Measurements from ENCODE around the gene CBX5. TPM values are rescaled to one million over a fixed set of nuclear protein-coding genes. Genes with fewer than 3 reads are reported as not detected.

Gene CBX5
- total RNA-seq, 1 experiment from 2014 or later = 85.5 TPM

DNA sequence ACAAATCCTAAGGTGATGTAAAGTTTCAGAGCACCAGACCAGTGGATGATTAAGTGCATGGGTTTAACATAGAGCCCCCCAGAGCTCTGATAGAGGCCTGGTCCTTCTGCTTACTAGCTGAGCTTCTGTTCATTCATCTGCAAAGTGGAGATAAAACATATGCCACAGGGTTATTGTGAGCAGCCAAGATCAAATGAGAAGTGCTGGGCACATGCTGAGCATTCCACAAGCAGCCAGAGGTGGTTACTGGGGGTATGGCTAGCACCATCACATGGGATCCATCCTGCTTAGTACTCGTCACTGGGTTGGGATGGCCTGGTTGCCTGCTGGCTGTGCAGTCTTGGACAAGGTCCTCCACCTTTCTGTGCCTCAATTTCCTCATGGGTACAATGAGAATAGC is 73.1 kb downstream of the CBX5 start:
- H3K9me3 Mint-ChIP-seq (ENCODE audit: unreplicated experiment) = no peaks in the 10 kb centered on the region
- no peak overlapping the region for H3K4me3 Mint-ChIP-seq (ENCODE audit: unreplicated experiment)
- H3K4me1 Mint-ChIP-seq (ENCODE audit: low read depth, unreplicated experiment) = peaks cover 7% of the 10 kb centered on the region
- Histone ChIP-seq H3K27me3 (replicated peaks; ENCODE audit: control insufficient read depth, insufficient read depth, low read length) (no peaks in the 10 kb centered on the region), H3K4me3 (ENCODE audit: low read depth, low read length) (no peak overlapping the region), H3K36me3 (ENCODE audit: control insufficient read depth, insufficient read depth, low read length) (no peaks in the 10 kb centered on the region), H3K4me1 (peaks cover 7% of the 10 kb centered on the region; the same call in 1 of the 2 replicates), H3K9me3 (no peaks in the 10 kb centered on the region)
- H3K36me3 Mint-ChIP-seq (ENCODE audit: insufficient read depth, unreplicated experiment) = no peaks in the 10 kb centered on the region
- intact Hi-C loops (cut with micrococcal nuclease; ENCODE audit: unreplicated experiment) = loop anchor here (1.0 kb wide), 1 partner anchor 200 kb away; no protein-coding TSS in a partner anchor
- ChIA-PET CTCF (interaction anchor here (0.8 to 2.8 kb wide), 8 partner anchors 9 to 1168 kb away, joined by 3 to 25 read pairs (median 6); partner anchors contain the start of genes HOXC10 and HOXC5), POLR2A (no interaction called here)
- TF ChIP-seq CTCF (IDR thresholded peaks at IDR 0.05; ENCODE audit: insufficient read depth in 1 of 2, low read depth in 1 of 2, low read length in 1 of 2, severe bottlenecking in 1 of 2, unreplicated experiment in 1 of 2) = no peak
- no TSS peak for BruUV-seq (replicated peaks)
- no peak for DNase-seq
- no peak overlapping the region for H3K27ac Mint-ChIP-seq (ENCODE audit: unreplicated experiment)
- H3K27me3 Mint-ChIP-seq (ENCODE audit: insufficient read depth, unreplicated experiment) = no peaks in the 10 kb centered on the region

DNA sequence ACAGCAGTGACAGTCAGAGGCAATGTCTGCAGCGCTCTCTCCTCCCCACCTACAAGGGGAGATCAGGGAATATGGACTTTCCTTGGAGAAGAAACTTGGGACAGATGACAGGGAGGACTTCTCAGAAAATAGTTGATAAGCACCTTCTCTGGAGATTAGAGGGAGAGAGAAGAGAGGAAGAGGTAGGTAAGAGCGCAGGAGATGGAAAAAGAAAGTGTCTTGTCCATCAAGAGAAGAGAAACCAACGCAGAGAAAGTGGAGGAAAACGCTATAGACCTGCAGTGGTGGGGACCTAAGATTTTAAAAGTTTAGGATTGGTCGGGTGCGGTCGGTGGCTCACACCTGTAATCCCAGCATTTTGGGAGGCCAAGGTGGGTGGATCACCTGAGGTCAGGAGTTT is 75.6 kb downstream of the CBX5 start:
- DNase-seq = no peak
- BruUV-seq (replicated peaks) = no TSS peak
- Histone ChIP-seq H3K4me3 (ENCODE audit: low read depth, low read length) (no peak overlapping the region), H3K4me1 (peaks cover 7% of the 10 kb centered on the region; the same call in 1 of the 2 replicates), H3K27me3 (replicated peaks; ENCODE audit: control insufficient read depth, insufficient read depth, low read length) (no peaks in the 10 kb centered on the region), H3K9me3 (no peaks in the 10 kb centered on the region), H3K36me3 (ENCODE audit: control insufficient read depth, insufficient read depth, low read length) (no peaks in the 10 kb centered on the region)
- Mint-ChIP-seq H3K4me3 (ENCODE audit: unreplicated experiment) (no peak overlapping the region), H3K9me3 (ENCODE audit: unreplicated experiment) (no peaks in the 10 kb centered on the region), H3K27me3 (ENCODE audit: insufficient read depth, unreplicated experiment) (no peaks in the 10 kb centered on the region), H3K27ac (ENCODE audit: unreplicated experiment) (no peak overlapping the region), H3K36me3 (ENCODE audit: insufficient read depth, unreplicated experiment) (no peaks in the 10 kb centered on the region), H3K4me1 (ENCODE audit: low read depth, unreplicated experiment) (peaks cover 7% of the 10 kb centered on the region)
- TF ChIP-seq CTCF (IDR thresholded peaks at IDR 0.05; ENCODE audit: insufficient read depth in 1 of 2, low read depth in 1 of 2, low read length in 1 of 2, severe bottlenecking in 1 of 2, unreplicated experiment in 1 of 2) = no peak
- ChIA-PET POLR2A (no interaction called here), CTCF (interaction anchor here (1.0 to 2.1 kb wide), 3 partner anchors 10 to 198 kb away, joined by 3 to 14 read pairs (median 4); partner anchors contain the start of gene HOXC5)
- intact Hi-C loops (cut with micrococcal nuclease; ENCODE audit: unreplicated experiment) = no loop called here

- peak; percentile 93 to 97 for TF ChIP-seq CTCF (IDR thresholded peaks at IDR 0.05; ENCODE audit: insufficient read depth in 1 of 2, low read depth in 1 of 2, low read length in 1 of 2, severe bottlenecking in 1 of 2, unreplicated experiment in 1 of 2)
- BruUV-seq (replicated peaks) = no TSS peak
- H3K27ac Mint-ChIP-seq (ENCODE audit: unreplicated experiment) = no peak overlapping the region
- no peaks in the 10 kb centered on the region for H3K27me3 ChIP-seq (replicated peaks; ENCODE audit: control insufficient read depth, insufficient read depth, low read length)
- intact Hi-C loops (cut with micrococcal nuclease; ENCODE audit: unreplicated experiment) = loop anchor here (1.0 kb wide), 4 partner anchors 10 to 216 kb away; partner anchors contain the start of gene HOXC10
- H3K4me3 ChIP-seq (ENCODE audit: low read depth, low read length) = no peak overlapping the region
- DNase-seq = peak; percentile 84 to 90
- H3K4me1 ChIP-seq = no peaks in the 10 kb centered on the region
- H3K4me3 Mint-ChIP-seq (ENCODE audit: unreplicated experiment) = no peak overlapping the region
- H3K36me3 Mint-ChIP-seq (ENCODE audit: insufficient read depth, unreplicated experiment) = no peaks in the 10 kb centered on the region
- CTCF ChIA-PET = interaction anchor here (0.6 to 3.8 kb wide), 32 partner anchors 9 to 263 kb away, joined by 3 to 80 read pairs (median 5); partner anchors contain the start of genes COPZ1, HOXC10, HOXC13 and HOXC4
- POLR2A ChIA-PET = interaction anchor here (0.6 to 1.2 kb wide), 6 partner anchors 168 to 222 kb away, joined by 3 to 6 read pairs (median 4); partner anchors contain the start of gene HOXC5
- H3K4me1 Mint-ChIP-seq (ENCODE audit: low read depth, unreplicated experiment) = peaks cover 8% of the 10 kb centered on the region
- no peaks in the 10 kb centered on the region for H3K36me3 ChIP-seq (ENCODE audit: control insufficient read depth, insufficient read depth, low read length)
- no peaks in the 10 kb centered on the region for H3K9me3 Mint-ChIP-seq (ENCODE audit: unreplicated experiment)
- H3K9me3 ChIP-seq = no peaks in the 10 kb centered on the region
- H3K27me3 Mint-ChIP-seq (ENCODE audit: insufficient read depth, unreplicated experiment) = no peaks in the 10 kb centered on the region
These were observed 78.7 kb downstream of the CBX5 start for GRCh38 chr12:54201001-54201794.
